ENCODE data around the gene COL11A2. TPM values are rescaled to one million over a fixed set of nuclear protein-coding genes. Genes with fewer than 3 reads are reported as not detected.

Gene COL11A2
- total and polyA plus RNA-seq, 4 donors, result 2.8 to 12.6 (median 7.7) TPM

- Histone ChIP-seq H3K27ac (ENCODE audit: low read depth, low read length) (no peak overlapping the region), H3K4me1 (ENCODE audit: control insufficient read depth, insufficient read depth, low read length) (no peaks in the 10 kb centered on the region), H3K9me3 (ENCODE audit: control insufficient read depth, insufficient read depth, low read length) (no peaks in the 10 kb centered on the region), H3K4me3 (ENCODE audit: low read depth, low read length) (no peak overlapping the region), H3K27me3 (ENCODE audit: control insufficient read depth, insufficient read depth, low read length) (no peaks in the 10 kb centered on the region), H3K36me3 (ENCODE audit: control insufficient read depth, insufficient read depth, low read length) (peaks cover 47% of the 10 kb centered on the region)
- DNase-seq (ENCODE audit: low read depth in 4 of 6, low spot score in 6 of 6), result no peak
- 93% methylated on average over 4 of the region's 4 CpGs for WGBS (ENCODE audit: insufficient coverage)
These were observed 17.5 kb downstream of the COL11A2 start for GRCh38 chr6:33174784-33175183.

- no peaks in the 10 kb centered on the region for H3K9me3 ChIP-seq (ENCODE audit: control insufficient read depth, insufficient read depth, low read length)
- 60% methylated on average over 2 of the region's 11 CpGs for WGBS (ENCODE audit: insufficient coverage)
- no peak for DNase-seq (ENCODE audit: low read depth in 4 of 6, low spot score in 6 of 6)
- peaks cover 37% of the 10 kb centered on the region for H3K36me3 ChIP-seq (ENCODE audit: control insufficient read depth, insufficient read depth, low read length)
- H3K4me1 ChIP-seq (ENCODE audit: control insufficient read depth, insufficient read depth, low read length), result no peaks in the 10 kb centered on the region
- H3K27ac ChIP-seq (ENCODE audit: low read depth, low read length), result no peak overlapping the region
- H3K4me3 ChIP-seq (ENCODE audit: low read depth, low read length), result no peak overlapping the region
- H3K27me3 ChIP-seq (ENCODE audit: control insufficient read depth, insufficient read depth, low read length), result no peaks in the 10 kb centered on the region
These were observed 18.6 kb downstream of the COL11A2 start for GRCh38 chr6:33173535-33174180.

- peaks cover 37% of the 10 kb centered on the region for H3K36me3 ChIP-seq (ENCODE audit: control insufficient read depth, insufficient read depth, low read length)
- no peak overlapping the region for H3K4me3 ChIP-seq (ENCODE audit: low read depth, low read length)
- no peaks in the 10 kb centered on the region for H3K9me3 ChIP-seq (ENCODE audit: control insufficient read depth, insufficient read depth, low read length)
- H3K27me3 ChIP-seq (ENCODE audit: control insufficient read depth, insufficient read depth, low read length), result no peaks in the 10 kb centered on the region
- H3K4me1 ChIP-seq (ENCODE audit: control insufficient read depth, insufficient read depth, low read length), result no peaks in the 10 kb centered on the region
- H3K27ac ChIP-seq (ENCODE audit: low read depth, low read length), result no peak overlapping the region
- DNase-seq (ENCODE audit: low read depth in 4 of 6, low spot score in 6 of 6), result no peak
- 72% methylated on average over 9 of the region's 16 CpGs for WGBS (ENCODE audit: insufficient coverage)
These were observed 19.4 kb downstream of the COL11A2 start for GRCh38 chr6:33172688-33173534.

GRCh38 chr6:33171880-33172687 is 20.2 kb downstream of the COL11A2 start:
- DNase-seq (ENCODE audit: low read depth in 4 of 6, low spot score in 6 of 6), result no peak
- WGBS (ENCODE audit: insufficient coverage), result 68% methylated on average over 5 of the region's 8 CpGs
- Histone ChIP-seq H3K27ac (ENCODE audit: low read depth, low read length) (no peak overlapping the region), H3K4me1 (ENCODE audit: control insufficient read depth, insufficient read depth, low read length) (no peaks in the 10 kb centered on the region), H3K4me3 (ENCODE audit: low read depth, low read length) (no peak overlapping the region), H3K36me3 (ENCODE audit: control insufficient read depth, insufficient read depth, low read length) (peaks cover 40% of the 10 kb centered on the region), H3K9me3 (ENCODE audit: control insufficient read depth, insufficient read depth, low read length) (no peaks in the 10 kb centered on the region), H3K27me3 (ENCODE audit: control insufficient read depth, insufficient read depth, low read length) (no peaks in the 10 kb centered on the region)

- Histone ChIP-seq H3K9me3 (ENCODE audit: control insufficient read depth, insufficient read depth, low read length) (no peaks in the 10 kb centered on the region), H3K36me3 (ENCODE audit: control insufficient read depth, insufficient read depth, low read length) (peaks cover 43% of the 10 kb centered on the region), H3K27me3 (ENCODE audit: control insufficient read depth, insufficient read depth, low read length) (no peaks in the 10 kb centered on the region), H3K27ac (ENCODE audit: low read depth, low read length) (no peak overlapping the region), H3K4me3 (ENCODE audit: low read depth, low read length) (no peak overlapping the region), H3K4me1 (ENCODE audit: control insufficient read depth, insufficient read depth, low read length) (no peaks in the 10 kb centered on the region)
- DNase-seq (ENCODE audit: low read depth in 4 of 6, low spot score in 6 of 6), result no peak
- WGBS (ENCODE audit: insufficient coverage), result 78% methylated on average over 8 of the region's 11 CpGs
These were observed 21.0 kb downstream of the COL11A2 start for GRCh38 chr6:33171016-33171879.

GRCh38 chr6:33170176-33171015 is 21.9 kb downstream of the COL11A2 start:
- H3K4me3 ChIP-seq (ENCODE audit: low read depth, low read length), result no peak overlapping the region
- WGBS (ENCODE audit: insufficient coverage), result 89% methylated on average over 9 of the region's 9 CpGs
- no peak for DNase-seq (ENCODE audit: low read depth in 4 of 6, low spot score in 6 of 6)
- H3K9me3 ChIP-seq (ENCODE audit: control insufficient read depth, insufficient read depth, low read length), result no peaks in the 10 kb centered on the region
- peaks cover 49% of the 10 kb centered on the region for H3K36me3 ChIP-seq (ENCODE audit: control insufficient read depth, insufficient read depth, low read length)
- H3K27me3 ChIP-seq (ENCODE audit: control insufficient read depth, insufficient read depth, low read length), result no peaks in the 10 kb centered on the region
- no peaks in the 10 kb centered on the region for H3K4me1 ChIP-seq (ENCODE audit: control insufficient read depth, insufficient read depth, low read length)
- no peak overlapping the region for H3K27ac ChIP-seq (ENCODE audit: low read depth, low read length)

GRCh38 chr6:33169291-33170175 is 22.7 kb downstream of the COL11A2 start:
- Histone ChIP-seq H3K9me3 (ENCODE audit: control insufficient read depth, insufficient read depth, low read length) (no peaks in the 10 kb centered on the region), H3K4me3 (ENCODE audit: low read depth, low read length) (no peak overlapping the region), H3K27ac (ENCODE audit: low read depth, low read length) (no peak overlapping the region), H3K4me1 (ENCODE audit: control insufficient read depth, insufficient read depth, low read length) (no peaks in the 10 kb centered on the region), H3K36me3 (ENCODE audit: control insufficient read depth, insufficient read depth, low read length) (peaks cover 50% of the 10 kb centered on the region), H3K27me3 (ENCODE audit: control insufficient read depth, insufficient read depth, low read length) (no peaks in the 10 kb centered on the region)
- DNase-seq (ENCODE audit: low read depth in 4 of 6, low spot score in 6 of 6), result no peak
- WGBS (ENCODE audit: insufficient coverage), result 89% methylated on average over 9 of the region's 10 CpGs

- 87% methylated on average over 3 of the region's 5 CpGs for WGBS (ENCODE audit: insufficient coverage)
- no peak overlapping the region for H3K4me3 ChIP-seq (ENCODE audit: low read depth, low read length)
- no peaks in the 10 kb centered on the region for H3K9me3 ChIP-seq (ENCODE audit: control insufficient read depth, insufficient read depth, low read length)
- H3K36me3 ChIP-seq (ENCODE audit: control insufficient read depth, insufficient read depth, low read length), result peaks cover 53% of the 10 kb centered on the region
- no peak overlapping the region for H3K27ac ChIP-seq (ENCODE audit: low read depth, low read length)
- H3K27me3 ChIP-seq (ENCODE audit: control insufficient read depth, insufficient read depth, low read length), result no peaks in the 10 kb centered on the region
- no peaks in the 10 kb centered on the region for H3K4me1 ChIP-seq (ENCODE audit: control insufficient read depth, insufficient read depth, low read length)
- DNase-seq (ENCODE audit: low read depth in 4 of 6, low spot score in 6 of 6), result no peak
These were observed 23.6 kb downstream of the COL11A2 start for GRCh38 chr6:33168639-33169038.
